ENCODE measurements around the gene CLCNKA. TPM values are rescaled to one million over a fixed set of nuclear protein-coding genes. Genes with fewer than 3 reads are reported as not detected.

CLCNKA gene
- total RNA-seq, 1 experiment from 2014 or later, result 1.5 TPM

DNA sequence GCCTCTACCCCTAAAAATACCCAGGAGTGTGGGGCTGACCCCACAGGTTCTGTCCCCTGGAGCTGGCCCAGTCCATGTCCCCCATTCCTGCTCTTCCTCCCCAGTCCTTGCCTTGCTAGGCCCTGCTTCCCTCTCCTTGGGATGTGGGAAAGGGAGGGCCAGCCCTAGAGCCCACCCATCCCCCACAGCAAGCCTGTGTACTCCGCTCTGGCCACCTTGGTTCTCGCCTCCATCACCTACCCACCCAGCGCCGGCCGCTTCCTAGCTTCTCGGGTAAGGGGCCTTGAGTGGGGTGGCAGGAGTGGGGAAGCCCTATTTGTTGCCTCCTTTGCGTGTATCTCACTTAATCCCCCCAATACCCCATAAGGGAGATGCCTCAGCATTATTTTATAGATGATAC is 28.5 kb downstream of the CLCNKA start:
- peaks cover 13% of the 10 kb centered on the region for H3K4me1 Mint-ChIP-seq
- DNase-seq (ENCODE audit: low spot score), result no peak
- ChIA-PET CTCF (interaction anchor here (0.8 to 1.4 kb wide), 3 partner anchors 9 to 32 kb away, joined by 4 to 6 read pairs (median 6); no protein-coding TSS in a partner anchor), POLR2A (no interaction called here)
- H3K27me3 Mint-ChIP-seq (ENCODE audit: low read depth), result peaks cover 8% of the 10 kb centered on the region
- H3K36me3 Mint-ChIP-seq, result no peaks in the 10 kb centered on the region
- no peak for ATAC-seq
- no peak overlapping the region; the same call in 1 of the 2 replicates for H3K4me3 Mint-ChIP-seq
- no peaks in the 10 kb centered on the region for H3K9me3 Mint-ChIP-seq
- no peak for TF ChIP-seq TCF7 (CRISPR knock-in tag; IDR thresholded peaks at IDR 0.05; ENCODE audit: low read depth)
- no peak for TF ChIP-seq CREB1 (CRISPR knock-in tag; IDR thresholded peaks at IDR 0.05)
- TF ChIP-seq TP53 (CRISPR knock-in tag; IDR thresholded peaks at IDR 0.05), result no peak
- no peak for TF ChIP-seq GRHL2 (CRISPR knock-in tag; IDR thresholded peaks at IDR 0.05; ENCODE audit: insufficient replicate concordance, severe bottlenecking)
- TF ChIP-seq, protein P1, sequence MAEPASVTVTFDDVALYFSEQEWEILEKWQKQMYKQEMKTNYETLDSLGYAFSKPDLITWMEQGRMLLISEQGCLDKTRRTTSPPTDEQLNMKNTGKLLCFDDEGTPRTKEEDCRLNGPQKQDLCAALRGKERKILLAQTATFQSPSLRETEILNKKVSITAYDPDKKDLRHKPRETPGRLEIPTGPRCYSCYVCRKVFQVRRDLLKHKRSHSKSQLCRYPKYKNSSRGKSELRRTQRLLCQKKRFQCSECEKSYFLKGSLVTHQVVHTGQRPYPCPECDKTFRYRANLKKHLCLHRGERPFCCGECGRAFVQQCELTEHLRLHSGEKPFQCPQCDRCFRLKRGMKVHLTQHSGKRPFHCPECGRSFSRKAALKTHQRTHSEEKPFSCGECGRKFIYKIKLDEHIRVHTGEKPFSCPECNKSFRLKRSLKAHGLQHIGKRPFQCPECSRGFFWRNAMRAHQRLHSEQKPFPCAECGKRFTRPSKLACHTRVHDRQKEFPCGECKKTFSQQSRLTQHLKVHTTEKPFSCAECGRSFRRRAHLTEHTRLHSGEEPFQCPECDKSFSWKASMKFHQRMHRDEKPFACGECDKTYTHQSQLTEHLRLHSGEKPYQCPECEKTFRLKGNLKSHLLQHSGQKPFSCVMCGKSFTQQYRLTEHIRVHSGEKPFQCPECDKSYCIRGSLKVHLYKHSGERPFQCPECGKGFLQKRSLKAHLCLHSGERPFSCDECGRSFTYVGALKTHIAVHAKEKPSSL (CRISPR knock-in tag; conservative IDR thresholded peaks at IDR 0.05), result no peak
- no peak for TF ChIP-seq ZNF219 (CRISPR knock-in tag; IDR thresholded peaks at IDR 0.05; ENCODE audit: borderline replicate concordance)
- TF ChIP-seq ZNF671 (CRISPR knock-in tag; IDR thresholded peaks at IDR 0.05), result no peak
- no peak for TF ChIP-seq ZNF423 (CRISPR knock-in tag; IDR thresholded peaks at IDR 0.05)
- TF ChIP-seq GTF2I (CRISPR knock-in tag; conservative IDR thresholded peaks at IDR 0.05), result no peak
- TF ChIP-seq CBFB (CRISPR knock-in tag; IDR thresholded peaks at IDR 0.05; ENCODE audit: low read depth), result no peak
- TF ChIP-seq, protein P2, sequence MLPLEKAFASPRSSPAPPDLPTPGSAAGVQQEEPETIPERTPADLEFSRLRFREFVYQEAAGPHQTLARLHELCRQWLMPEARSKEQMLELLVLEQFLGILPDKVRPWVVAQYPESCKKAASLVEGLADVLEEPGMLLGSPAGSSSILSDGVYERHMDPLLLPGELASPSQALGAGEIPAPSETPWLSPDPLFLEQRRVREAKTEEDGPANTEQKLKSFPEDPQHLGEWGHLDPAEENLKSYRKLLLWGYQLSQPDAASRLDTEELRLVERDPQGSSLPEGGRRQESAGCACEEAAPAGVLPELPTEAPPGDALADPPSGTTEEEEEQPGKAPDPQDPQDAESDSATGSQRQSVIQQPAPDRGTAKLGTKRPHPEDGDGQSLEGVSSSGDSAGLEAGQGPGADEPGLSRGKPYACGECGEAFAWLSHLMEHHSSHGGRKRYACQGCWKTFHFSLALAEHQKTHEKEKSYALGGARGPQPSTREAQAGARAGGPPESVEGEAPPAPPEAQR (CRISPR knock-in tag; IDR thresholded peaks at IDR 0.05), result no peak
- TF ChIP-seq ESRRA (CRISPR knock-in tag; IDR thresholded peaks at IDR 0.05; ENCODE audit: borderline replicate concordance), result no peak
- TF ChIP-seq TEAD1 (CRISPR knock-in tag; IDR thresholded peaks at IDR 0.05), result no peak
- no peak for TF ChIP-seq MYBL2 (CRISPR knock-in tag; IDR thresholded peaks at IDR 0.05)
- no peak for TF ChIP-seq ZNF263 (CRISPR knock-in tag; IDR thresholded peaks at IDR 0.05; ENCODE audit: low read depth)
- TF ChIP-seq, protein P3, sequence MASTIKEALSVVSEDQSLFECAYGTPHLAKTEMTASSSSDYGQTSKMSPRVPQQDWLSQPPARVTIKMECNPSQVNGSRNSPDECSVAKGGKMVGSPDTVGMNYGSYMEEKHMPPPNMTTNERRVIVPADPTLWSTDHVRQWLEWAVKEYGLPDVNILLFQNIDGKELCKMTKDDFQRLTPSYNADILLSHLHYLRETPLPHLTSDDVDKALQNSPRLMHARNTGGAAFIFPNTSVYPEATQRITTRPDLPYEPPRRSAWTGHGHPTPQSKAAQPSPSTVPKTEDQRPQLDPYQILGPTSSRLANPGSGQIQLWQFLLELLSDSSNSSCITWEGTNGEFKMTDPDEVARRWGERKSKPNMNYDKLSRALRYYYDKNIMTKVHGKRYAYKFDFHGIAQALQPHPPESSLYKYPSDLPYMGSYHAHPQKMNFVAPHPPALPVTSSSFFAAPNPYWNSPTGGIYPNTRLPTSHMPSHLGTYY (CRISPR knock-in tag; IDR thresholded peaks at IDR 0.05), result no peak
- TF ChIP-seq, protein P4, sequence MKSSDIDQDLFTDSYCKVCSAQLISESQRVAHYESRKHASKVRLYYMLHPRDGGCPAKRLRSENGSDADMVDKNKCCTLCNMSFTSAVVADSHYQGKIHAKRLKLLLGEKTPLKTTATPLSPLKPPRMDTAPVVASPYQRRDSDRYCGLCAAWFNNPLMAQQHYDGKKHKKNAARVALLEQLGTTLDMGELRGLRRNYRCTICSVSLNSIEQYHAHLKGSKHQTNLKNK (CRISPR knock-in tag; IDR thresholded peaks at IDR 0.05), result no peak
- no peak for TF ChIP-seq RELA (CRISPR knock-in tag; IDR thresholded peaks at IDR 0.05; ENCODE audit: borderline replicate concordance)
- TF ChIP-seq, protein P5, sequence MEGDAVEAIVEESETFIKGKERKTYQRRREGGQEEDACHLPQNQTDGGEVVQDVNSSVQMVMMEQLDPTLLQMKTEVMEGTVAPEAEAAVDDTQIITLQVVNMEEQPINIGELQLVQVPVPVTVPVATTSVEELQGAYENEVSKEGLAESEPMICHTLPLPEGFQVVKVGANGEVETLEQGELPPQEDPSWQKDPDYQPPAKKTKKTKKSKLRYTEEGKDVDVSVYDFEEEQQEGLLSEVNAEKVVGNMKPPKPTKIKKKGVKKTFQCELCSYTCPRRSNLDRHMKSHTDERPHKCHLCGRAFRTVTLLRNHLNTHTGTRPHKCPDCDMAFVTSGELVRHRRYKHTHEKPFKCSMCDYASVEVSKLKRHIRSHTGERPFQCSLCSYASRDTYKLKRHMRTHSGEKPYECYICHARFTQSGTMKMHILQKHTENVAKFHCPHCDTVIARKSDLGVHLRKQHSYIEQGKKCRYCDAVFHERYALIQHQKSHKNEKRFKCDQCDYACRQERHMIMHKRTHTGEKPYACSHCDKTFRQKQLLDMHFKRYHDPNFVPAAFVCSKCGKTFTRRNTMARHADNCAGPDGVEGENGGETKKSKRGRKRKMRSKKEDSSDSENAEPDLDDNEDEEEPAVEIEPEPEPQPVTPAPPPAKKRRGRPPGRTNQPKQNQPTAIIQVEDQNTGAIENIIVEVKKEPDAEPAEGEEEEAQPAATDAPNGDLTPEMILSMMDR (IDR thresholded peaks at IDR 0.05), result no peak
- no peak for TF ChIP-seq FOXK1 (CRISPR knock-in tag; IDR thresholded peaks at IDR 0.05)
- no peak overlapping the region for H3K27ac Mint-ChIP-seq

DNA sequence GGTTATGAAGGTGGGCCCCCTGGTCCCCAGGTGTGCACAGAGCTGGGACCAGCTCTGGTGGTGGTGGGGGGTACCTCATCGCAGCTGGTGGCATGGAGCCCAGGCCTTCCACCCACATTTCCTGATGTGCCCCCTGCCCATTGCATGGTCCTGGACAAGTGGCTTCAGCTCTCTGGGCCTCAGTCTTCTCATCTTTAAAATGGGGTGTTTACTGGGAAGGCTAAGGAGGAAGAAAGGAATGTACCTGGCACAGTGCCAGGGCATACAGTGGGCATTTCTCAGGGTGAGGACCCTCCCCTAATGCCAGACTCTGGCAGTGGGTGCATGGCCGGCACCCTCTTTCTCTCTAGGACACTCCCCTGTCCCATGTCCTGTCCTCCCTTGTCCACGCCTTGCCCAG is 29.2 kb downstream of the CLCNKA start:
- H3K9me3 Mint-ChIP-seq, result no peaks in the 10 kb centered on the region
- ChIA-PET POLR2A (no interaction called here), CTCF (interaction anchor here (1.0 kb wide), 1 partner anchor 25 kb away, joined by 6 read pairs; no protein-coding TSS in a partner anchor)
- H3K27ac Mint-ChIP-seq, result no peak overlapping the region
- H3K27me3 Mint-ChIP-seq (ENCODE audit: low read depth), result peaks cover 8% of the 10 kb centered on the region
- DNase-seq (ENCODE audit: low spot score), result no peak
- no peak overlapping the region for H3K4me3 Mint-ChIP-seq
- no peak for ATAC-seq
- peaks cover 17% of the 10 kb centered on the region for H3K4me1 Mint-ChIP-seq
- H3K36me3 Mint-ChIP-seq, result no peaks in the 10 kb centered on the region
- TF ChIP-seq FOXK1 (CRISPR knock-in tag; IDR thresholded peaks at IDR 0.05), result no peak
- TF ChIP-seq SP1 (CRISPR knock-in tag; conservative IDR thresholded peaks at IDR 0.05), result no peak
- TF ChIP-seq, protein P4 (CRISPR knock-in tag; IDR thresholded peaks at IDR 0.05), result no peak
- no peak for TF ChIP-seq FOXJ3 (CRISPR knock-in tag; IDR thresholded peaks at IDR 0.05; ENCODE audit: borderline replicate concordance)
- TF ChIP-seq, protein P6, sequence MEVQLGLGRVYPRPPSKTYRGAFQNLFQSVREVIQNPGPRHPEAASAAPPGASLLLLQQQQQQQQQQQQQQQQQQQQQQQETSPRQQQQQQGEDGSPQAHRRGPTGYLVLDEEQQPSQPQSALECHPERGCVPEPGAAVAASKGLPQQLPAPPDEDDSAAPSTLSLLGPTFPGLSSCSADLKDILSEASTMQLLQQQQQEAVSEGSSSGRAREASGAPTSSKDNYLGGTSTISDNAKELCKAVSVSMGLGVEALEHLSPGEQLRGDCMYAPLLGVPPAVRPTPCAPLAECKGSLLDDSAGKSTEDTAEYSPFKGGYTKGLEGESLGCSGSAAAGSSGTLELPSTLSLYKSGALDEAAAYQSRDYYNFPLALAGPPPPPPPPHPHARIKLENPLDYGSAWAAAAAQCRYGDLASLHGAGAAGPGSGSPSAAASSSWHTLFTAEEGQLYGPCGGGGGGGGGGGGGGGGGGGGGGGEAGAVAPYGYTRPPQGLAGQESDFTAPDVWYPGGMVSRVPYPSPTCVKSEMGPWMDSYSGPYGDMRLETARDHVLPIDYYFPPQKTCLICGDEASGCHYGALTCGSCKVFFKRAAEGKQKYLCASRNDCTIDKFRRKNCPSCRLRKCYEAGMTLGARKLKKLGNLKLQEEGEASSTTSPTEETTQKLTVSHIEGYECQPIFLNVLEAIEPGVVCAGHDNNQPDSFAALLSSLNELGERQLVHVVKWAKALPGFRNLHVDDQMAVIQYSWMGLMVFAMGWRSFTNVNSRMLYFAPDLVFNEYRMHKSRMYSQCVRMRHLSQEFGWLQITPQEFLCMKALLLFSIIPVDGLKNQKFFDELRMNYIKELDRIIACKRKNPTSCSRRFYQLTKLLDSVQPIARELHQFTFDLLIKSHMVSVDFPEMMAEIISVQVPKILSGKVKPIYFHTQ (CRISPR knock-in tag; IDR thresholded peaks at IDR 0.05), result no peak
- TF ChIP-seq IRF2 (CRISPR knock-in tag; IDR thresholded peaks at IDR 0.05; ENCODE audit: borderline replicate concordance, low read depth), result no peak
- TF ChIP-seq, protein P7, sequence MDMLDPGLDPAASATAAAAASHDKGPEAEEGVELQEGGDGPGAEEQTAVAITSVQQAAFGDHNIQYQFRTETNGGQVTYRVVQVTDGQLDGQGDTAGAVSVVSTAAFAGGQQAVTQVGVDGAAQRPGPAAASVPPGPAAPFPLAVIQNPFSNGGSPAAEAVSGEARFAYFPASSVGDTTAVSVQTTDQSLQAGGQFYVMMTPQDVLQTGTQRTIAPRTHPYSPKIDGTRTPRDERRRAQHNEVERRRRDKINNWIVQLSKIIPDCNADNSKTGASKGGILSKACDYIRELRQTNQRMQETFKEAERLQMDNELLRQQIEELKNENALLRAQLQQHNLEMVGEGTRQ (CRISPR knock-in tag; IDR thresholded peaks at IDR 0.05), result no peak
